GM19397 (cell line): ENCODE data around the gene PID1.

Experiments
- ATAC-seq: cut with Tn5 transposase; IDR thresholded peaks from one replicate; pipeline ENCODE4 v1.9.1; 2021; ENCODE audit warnings: mild to moderate bottlenecking, moderate library complexity; ENCODE audit not compliant: unreplicated experiment

Gene PID1, protein sequence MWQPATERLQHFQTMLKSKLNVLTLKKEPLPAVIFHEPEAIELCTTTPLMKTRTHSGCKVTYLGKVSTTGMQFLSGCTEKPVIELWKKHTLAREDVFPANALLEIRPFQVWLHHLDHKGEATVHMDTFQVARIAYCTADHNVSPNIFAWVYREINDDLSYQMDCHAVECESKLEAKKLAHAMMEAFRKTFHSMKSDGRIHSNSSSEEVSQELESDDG

DNA sequence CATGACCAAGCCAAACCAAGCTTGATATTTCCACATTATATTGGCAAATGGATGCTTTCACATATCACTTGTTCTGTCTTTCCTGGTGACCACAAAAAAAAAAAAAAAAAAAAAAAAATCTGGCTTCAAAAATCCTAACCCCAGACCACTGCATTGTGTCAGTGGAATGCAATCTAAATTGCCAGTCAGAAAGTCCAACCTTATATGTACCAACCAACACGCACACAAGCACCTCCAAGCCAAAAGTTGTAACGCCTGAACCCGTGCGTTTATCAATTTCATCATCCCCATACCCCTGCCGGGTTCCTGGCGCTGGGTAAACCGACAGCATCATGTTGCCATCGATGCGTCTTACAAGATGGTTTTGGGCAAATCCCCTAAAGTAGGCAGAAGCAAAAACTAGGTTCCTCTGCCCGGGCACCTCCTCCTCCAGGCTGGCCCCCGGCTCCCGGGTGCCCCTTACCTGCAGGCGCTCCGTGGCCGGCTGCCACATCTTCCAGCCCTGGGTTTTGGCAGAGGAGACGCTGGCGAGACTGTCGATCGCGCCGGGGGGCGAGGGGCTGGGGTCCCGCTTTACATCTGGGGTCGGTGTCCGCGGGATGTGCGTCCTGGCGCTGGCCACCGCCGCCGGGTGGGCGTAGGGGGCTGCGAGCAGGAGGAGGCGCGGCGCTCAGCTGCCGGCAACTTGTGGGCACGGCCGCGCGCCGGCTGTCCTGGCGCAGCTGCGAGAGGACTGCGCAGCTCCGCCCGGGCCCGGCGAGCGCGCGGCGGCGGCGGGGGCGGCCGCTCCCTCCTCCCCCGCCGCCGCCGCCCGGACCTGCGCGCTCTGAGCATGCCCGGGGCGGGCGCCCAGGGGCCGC is at the start of gene PID1:
Gene PID1 (minus strand): TSS at position 737 of the 860 bp plus-strand sequence. CDS start 244 bp downstream, at position 493.
- no peak for ATAC-seq

DNA sequence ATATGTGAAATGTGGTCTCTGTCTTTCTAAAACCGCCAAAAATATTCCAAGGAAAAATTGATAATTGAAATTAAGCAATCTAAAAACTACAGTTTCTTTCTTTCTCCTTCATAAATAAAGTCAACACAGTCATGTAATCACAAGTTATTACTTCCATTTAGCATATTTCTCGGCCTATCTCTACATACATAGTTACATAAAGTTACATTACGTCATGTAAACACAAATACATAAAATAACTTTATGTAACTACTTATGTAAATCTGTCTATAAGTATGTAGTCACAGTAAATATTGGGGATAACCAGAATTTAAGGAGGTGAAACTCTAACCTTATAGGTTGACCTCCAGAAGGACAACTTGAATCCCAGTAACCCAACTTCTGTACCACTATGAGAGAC is 48.5 kb upstream of the PID1 start:
- ATAC-seq = no peak

DNA sequence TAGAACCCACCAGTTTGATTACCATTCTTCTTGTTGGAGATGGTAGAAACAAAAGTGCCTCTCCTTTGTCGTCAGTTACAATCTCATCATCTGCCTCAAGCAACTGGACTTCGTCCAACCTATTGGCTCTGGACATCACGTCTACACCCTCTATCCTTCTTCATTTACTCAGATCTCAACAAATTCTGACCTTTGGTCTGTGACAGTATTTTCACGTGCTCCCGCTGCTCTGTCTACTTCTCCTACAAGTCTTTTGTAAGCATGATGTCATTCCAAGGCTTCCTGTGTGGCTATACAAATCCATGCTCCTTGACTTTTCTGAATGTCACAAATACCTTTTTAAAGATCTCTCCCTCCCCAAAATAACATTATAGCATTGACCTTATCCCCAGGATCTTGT is 43.0 kb upstream of the PID1 start:
- ATAC-seq = no peak

DNA sequence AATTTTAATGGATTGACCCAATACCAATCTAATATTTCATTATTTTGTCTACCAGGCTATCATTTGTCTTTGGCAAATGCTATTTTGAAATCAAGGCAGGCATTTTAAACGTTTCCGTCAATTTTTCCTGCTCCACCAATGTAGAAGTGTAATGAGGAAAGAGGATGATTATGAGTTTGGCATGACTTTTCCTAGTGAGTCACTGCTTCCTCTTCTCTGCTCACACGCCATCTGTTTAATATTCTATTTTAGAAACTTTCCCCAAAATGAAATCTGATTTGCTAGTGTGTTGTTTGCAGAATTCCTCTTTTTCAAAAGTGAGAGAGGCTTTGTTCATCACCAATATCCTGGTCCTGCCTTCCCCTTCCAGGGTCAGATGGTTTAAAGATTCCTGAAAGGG is 42.5 kb upstream of the PID1 start:
- ATAC-seq = no peak

DNA sequence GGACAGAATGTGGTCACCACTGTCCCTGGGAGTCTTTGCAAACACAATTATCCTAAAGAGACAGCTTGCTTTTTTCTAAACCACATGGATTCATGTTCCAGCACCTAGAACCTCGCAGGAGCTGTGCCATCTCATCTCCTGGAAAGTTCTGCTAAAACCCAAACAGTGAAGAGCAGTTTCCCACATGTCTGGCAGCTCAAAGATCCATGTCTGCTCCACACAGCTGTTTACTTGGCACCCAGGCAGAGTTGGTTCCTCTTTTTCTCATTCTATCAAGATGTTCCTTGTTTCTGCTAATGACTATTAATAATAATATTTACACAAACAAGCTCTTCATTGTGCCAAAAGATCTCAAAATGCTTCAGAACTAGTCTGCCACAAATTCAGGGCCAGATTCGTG is 30.1 kb upstream of the PID1 start:
- no peak for ATAC-seq

DNA sequence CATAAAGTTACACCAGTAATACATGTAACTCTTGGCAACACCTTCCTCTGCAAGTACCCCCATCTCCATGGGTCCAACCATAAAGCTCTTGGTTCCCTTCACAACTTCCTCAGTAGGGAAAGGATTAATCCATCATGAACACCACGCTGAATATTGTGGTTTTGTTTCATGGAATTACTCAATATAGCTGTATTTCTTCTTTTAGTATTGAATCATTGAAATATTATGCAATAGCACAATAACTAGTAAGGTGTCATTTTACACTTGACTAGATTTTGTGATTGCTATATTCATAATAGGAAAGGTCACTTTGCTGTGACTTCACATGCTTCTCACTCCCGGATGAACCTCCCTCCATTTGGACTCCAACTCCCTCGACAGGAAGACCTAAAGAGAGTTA is 29.7 kb upstream of the PID1 start:
- ATAC-seq = no peak

DNA sequence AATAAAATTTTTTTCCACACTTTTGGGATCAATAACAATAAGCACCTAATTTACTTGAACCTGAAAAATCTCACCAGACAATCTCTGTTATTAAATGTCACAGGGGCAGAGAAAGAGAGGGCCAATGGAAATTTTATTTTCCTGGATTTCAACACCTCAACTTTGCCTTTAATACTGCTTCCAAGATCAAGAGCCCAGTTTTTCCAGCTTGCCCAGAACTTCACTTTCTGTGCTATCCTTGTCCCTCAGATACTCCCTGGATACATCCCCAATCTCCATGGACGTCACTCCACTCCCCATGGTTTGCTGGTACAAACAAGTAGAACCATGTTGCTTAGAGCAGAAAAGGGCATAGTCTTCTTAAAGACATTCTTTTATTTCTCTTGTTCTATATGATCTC is 29.3 kb upstream of the PID1 start:
- no peak for ATAC-seq

DNA sequence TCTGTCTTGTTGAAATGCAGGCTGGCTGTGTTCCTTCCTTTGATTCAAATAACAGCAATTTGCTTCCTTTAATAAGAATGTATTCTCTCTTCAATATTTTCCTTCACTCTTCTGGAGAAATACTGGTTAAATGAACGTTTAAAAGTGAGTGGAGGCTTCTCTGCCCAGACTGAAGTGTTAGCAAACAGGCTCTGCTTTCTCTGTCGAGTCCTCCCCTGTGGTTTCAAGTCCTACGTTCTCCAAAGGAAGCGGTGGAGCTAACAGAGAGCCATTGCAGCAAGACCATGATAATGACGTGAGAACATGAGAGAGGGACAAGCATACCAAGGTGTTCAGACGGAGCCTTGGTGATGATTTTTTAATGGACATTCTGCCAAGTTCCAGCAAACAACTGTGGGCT is 26.2 kb upstream of the PID1 start:
- no peak for ATAC-seq

DNA sequence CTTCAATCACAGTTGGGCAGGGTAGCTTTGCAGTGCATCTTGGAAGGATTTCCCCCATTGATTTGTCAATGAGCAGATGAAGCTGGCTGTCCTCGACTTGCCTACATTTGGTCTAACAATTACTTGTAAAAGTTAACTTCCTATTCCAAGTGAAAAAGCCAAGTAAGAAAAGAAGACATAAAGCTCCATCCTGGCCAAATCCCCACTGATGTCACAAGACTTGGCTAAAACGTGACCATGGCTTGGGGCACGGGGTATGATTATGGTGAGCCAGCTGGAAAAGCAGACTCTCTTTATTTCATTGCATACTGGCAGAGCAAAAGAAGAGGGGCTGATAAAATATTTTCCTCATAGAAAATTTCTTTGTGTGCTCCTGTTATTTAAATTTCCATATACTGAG is 25.4 kb upstream of the PID1 start:
- ATAC-seq = no peak

DNA sequence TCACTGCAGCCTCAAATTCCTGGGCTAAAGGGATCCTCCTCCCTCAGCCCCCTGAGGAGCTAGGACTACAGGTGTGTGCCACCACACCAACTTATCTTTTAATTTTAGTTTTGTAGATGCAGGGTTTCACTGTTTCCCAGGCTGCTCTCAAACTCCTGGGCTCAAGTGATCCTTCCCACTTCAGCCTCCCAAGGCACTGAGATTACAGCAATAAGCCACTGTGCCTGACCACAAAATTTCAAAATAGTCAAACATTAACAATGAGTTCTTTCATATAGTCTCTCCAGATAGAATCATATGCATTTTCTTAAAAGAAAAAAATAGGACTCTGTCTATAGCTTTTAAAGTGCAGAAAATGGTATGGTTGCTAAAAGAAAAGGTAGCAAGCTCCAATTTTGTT is 24.9 kb upstream of the PID1 start:
- ATAC-seq = no peak

DNA sequence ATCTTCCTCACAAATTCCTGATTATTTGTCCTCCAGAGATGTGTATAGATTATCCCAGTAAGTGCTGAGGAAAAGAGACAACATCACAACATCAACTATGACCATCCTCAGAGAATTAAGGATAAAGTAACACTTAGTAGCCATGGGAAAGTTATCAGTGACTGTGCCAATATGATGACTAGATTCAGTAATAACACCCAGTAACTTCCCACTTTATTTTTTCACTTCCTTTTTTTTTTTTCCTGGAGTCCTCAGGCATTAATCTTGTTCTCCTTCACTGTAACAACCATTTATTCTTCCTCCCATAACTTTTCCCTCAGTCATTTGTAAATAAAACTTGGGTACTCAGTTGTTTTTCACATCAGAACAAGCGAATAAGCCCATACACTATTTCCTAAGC is 16.7 kb upstream of the PID1 start:
- ATAC-seq = no peak

DNA sequence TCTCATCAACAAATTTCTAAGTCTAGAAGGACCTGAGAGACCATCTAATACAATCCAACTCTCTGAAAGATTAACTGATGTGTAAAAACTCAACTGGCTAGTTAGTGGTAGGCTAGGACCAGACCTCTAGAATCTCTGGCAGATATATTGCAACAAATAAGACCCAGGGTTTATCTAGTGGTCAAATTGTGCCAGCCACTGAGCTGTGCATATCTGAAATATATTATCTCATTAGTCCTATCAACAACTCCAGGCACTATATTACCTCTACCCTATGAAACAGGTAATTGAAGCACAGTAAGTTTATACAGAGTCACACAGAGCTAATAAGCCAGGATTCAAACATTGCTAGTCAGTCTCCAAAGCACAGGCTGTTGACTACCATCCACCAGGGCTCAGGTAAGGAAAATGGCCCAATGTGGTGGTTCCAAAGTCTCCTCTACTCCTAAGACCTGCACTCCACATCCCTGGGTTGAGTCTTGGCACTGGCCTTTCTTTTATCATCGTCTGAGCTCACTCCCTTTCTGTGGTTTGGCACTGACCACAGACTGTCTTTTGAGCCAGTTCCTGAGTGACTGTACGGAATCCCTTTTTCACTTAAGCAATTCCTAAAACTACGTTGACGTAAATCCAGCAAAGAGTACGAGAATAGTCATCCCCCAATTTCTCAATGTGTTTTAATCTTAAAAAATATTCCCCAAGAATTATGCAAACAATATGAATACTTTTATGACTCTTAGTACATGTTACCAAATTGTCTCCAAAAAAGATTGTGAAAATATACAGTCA is 11.9 kb upstream of the PID1 start:
- ATAC-seq = no peak

DNA sequence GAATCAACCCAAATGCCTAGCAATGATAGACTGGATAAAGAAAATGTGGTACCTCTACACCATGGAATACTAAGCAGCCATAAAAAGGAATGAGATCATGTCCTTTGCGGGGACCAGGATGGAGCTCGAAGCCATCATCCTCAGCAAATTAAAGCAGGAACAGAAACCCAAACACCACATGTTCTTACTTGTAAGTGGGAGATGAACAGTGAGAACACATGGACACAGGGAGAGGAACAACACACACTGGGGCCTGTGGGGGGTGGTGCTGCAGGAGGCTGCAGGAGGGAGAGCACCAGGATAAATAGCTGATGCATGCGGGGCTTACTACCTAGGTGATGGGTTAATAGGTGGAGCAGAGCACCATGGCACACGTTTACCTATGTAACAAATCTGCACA is 8.4 kb upstream of the PID1 start:
- ATAC-seq = no peak

DNA sequence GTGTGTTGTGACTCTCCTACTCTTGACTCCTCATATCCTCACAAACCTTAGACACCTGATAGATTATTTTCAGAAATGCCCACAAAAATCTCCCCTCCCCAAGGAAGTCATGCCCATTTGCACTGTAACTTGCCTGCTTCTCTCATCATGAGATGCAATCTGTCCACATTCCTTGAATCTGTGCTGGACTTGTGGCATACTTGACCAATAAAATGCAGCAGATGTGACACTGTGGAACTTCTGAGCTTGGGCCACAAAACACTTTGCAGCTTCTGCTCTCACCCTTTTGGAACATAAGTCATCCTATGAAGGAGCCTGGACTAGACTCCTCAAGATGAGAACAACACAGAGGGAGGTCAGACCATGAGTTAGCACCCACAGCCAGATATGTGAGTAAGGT is 4.4 kb upstream of the PID1 start:
- ATAC-seq = no peak

DNA sequence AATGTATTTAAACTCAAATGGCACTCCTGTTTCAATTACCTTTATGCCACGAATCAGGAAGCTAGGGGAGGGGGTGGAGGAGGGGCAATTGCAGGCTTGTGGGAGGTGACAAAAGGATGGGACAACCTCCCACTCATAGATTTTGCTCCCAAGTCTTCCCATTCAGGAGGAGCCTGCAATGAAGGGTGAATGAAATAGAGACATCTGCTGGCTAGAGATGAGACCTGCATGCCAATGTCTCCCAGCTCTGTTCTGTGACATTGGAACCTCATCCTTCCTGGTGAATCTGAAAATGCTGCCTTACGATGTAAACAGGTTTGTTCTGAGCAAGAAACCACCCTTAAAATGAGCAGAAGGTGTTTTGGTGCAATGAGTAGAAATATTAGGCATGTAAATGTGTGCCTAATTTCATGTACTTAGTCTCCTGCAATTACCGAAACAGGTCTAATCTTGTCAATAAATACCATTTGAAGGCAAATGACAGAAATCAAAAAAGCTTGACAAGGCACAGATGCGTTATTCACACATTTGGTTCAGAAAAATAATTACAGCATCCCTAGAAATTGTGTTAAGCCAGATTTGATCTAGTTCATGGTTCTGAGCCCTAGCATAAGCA is 2.7 kb upstream of the PID1 start:
- ATAC-seq = no peak

DNA sequence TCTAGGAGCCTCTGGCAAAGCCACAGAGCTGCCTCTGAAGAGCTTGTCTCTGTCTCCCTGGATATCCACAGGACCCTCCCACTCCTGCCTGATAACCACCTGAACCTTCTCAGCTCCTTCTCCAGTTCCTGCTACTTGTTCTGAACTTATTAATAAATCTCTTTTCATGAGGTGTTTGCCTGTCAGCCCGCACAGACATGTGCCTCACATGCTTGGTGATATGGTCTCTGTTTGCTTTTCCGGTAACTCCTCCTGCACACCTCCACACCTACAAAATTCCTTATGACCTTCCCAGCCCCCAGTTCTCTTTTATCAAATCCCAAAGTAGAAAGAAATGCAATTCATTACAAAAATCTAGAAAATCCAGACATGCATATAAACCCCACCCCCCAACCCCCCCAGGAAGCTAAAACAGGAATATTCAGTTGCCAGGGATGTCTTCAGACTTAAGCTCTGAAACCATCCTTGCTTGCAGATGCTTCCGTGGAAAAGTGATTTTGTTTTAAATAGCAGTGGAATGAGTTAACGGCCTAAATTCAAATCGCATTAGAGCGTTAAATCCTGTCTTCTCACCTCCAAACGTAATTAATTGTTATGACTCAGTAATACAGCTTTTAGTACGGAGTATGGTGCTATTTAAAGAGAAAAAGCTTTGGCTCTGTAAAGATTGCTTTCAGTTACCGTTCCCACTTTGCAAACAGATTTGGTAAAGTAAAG is 2.1 kb upstream of the PID1 start:
- ATAC-seq = no peak

DNA sequence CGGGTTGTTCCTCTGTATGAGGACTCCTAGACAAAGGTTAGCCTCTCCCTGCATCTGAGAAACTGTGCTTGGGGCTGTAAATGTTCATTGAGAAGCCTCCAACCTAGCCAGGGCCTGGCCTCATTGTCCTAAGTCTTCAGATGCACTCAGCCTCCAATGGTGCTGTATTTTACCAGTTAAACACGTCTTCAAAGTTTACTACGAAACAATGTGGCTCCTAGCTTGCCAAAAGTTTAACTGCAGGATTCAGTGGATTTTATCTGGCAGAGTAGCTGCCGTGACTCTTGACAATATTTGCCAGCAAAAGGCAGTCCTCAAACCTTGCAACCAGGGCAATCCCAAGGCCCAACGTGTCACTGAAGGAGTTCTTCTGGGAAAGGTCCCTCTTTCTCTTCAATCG is 1.1 kb downstream of the PID1 start:
- ATAC-seq = no peak

DNA sequence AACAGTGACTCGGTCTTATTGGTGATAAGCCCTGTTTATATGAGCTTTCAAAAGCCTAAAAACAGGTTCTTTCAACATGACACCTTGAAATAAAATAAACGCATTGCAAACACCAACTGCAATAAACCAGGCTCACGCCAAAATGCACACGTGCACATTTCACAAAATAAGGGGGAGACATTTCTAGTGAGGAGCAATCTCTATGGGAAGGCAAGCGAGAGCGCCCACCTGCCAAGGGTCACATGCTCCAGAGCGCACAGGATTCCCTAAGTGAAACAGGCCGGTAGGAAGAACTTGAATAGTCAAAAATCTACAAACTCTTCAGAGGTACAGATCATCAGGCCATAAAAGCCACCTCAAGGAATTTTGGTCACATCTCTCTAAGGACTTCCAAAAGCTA is 1.9 kb downstream of the PID1 start:
- ATAC-seq = no peak

DNA sequence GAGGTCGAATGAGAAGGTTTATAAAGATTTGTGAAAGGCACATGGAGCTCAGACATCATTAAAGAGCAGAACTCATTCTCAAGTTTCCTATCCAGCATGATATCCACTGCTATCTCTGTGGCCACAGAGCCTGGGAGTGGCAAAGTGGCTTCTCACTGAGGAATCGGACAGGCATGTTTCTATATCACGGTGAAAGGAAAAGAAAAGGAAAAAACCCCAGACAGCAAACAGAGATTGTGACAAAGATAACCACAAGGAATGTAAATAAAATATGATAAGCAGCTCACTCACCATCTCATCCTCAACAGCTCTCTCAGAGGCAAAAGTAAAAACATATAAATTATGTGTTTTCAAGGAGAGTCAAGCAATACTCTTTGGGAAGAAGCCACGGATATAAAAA is 2.5 kb downstream of the PID1 start:
- no peak for ATAC-seq

DNA sequence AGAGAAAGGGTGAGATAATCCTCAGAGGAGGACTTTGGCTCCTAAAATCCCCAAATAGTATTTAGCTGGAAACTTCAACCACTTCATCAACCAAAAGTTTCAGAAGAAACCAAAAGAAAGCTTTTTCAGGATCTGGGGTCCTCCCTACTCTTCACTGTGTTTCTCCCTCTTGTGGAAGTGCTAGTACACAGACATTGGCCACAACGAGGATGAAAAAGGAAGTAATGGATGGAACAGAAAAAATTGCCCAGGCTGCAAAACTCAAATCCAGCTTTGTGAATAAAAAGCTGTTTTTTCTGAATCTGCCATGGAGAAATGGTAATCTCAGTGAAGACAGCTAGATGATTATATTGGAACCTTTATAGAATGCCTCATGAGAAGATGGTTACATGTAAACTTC is 4.0 kb downstream of the PID1 start:
- ATAC-seq = no peak

DNA sequence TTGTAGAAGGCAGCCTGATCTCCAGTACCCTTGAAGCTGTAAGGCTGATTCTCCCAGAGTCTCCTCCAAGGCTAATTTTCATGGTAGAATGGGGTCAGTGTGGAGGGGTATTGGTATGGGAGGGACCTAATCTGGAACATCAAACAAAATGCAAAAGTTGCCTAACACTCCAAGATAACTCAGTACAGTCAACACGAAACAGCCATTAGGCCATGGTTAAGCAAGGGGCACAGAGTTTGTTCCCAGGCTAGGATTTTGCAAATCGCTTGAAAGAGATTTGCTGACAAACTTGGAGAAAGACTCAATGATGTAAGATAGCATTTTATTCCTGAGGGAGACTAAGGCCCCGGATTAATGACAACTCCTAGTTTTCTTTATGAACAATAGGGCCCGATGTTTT is 5.4 kb downstream of the PID1 start:
- ATAC-seq = no peak
